GM23338 (cell line): ENCODE results near the gene NRXN2. TPM values are rescaled to one million over a fixed set of nuclear protein-coding genes. Genes with fewer than 3 reads are reported as not detected.

Experiments
- ATAC-seq: fragments of 200-7000 bp; cut with Tn5 transposase; 3 replicates; pipeline ENCODE4 v1.9.1; 2020
- DNase-seq: peaks from one replicate; pipeline ENCODE4 v3.0.0-alpha.2; 2015; ENCODE audit warnings: low spot score
- H2AFZ ChIP-seq: fragments of 200-600 bp; sonication (generic); 2 replicates; pipeline ENCODE4 v1.8.0; 2016; ENCODE audit warnings: antibody characterized with exemption, mild to moderate bottlenecking, moderate library complexity
- H3F3A ChIP-seq: fragments of 200-600 bp; sonication (generic); replicated peaks from 2 replicates; pipeline ENCODE4 v1.8.0; 2017; ENCODE audit warnings: antibody characterized with exemption, mixed run types, low read depth
- H3K27ac ChIP-seq: fragments of 200-600 bp; sonication (generic); 2 replicates; pipeline ENCODE4 v1.6.1; 2016; ENCODE audit warnings: low read depth
- H3K27me3 ChIP-seq: fragments of 200-600 bp; sonication (generic); 2 replicates; pipeline ENCODE4 v1.8.0; 2016; ENCODE audit warnings: mild to moderate bottlenecking, mixed run types, moderate library complexity; ENCODE audit not compliant: insufficient read depth
- H3K36me3 ChIP-seq: fragments of 200-600 bp; sonication (generic); 2 replicates; pipeline ENCODE4 v1.8.0; 2016; ENCODE audit warnings: mild to moderate bottlenecking; ENCODE audit not compliant: insufficient read depth
- H3K4me1 ChIP-seq: fragments of 200-600 bp; sonication (generic); 2 replicates; pipeline ENCODE4 v1.8.0; 2016; ENCODE audit warnings: mild to moderate bottlenecking, moderate library complexity; ENCODE audit not compliant: insufficient read depth
- H3K4me2 ChIP-seq: fragments of 200-600 bp; sonication (generic); 2 replicates; pipeline ENCODE4 v1.7.1; 2017; ENCODE audit warnings: mixed run types
- H3K4me3 ChIP-seq: fragments of 200-600 bp; sonication (generic); 2 replicates; pipeline ENCODE4 v1.6.1; 2016; ENCODE audit warnings: mixed run types
- H3K79me2 ChIP-seq: fragments of 200-600 bp; sonication (generic); replicated peaks from 2 replicates; pipeline ENCODE4 v1.8.0; 2017; ENCODE audit warnings: mild to moderate bottlenecking; ENCODE audit not compliant: insufficient read depth
- H3K9me2 ChIP-seq: fragments of 200-600 bp; sonication (generic); 2 replicates; pipeline ENCODE4 v1.8.0; 2017; ENCODE audit not compliant: insufficient read depth
- H4K20me1 ChIP-seq: fragments of 200-600 bp; sonication (generic); replicated peaks from 2 replicates; pipeline ENCODE4 v1.8.0; 2017; ENCODE audit warnings: mild to moderate bottlenecking; ENCODE audit not compliant: insufficient read depth
- H3K27ac Mint-ChIP-seq: 2 replicates; pipeline ENCODE4 v1.8.0; 2020; ENCODE audit warnings: inconsistent platforms, mild to moderate bottlenecking, moderate library complexity, mixed read lengths
- H3K27me3 Mint-ChIP-seq: 3 replicates; pipeline ENCODE4 v1.8.0; 2022; ENCODE audit warnings: low read depth, mild to moderate bottlenecking, moderate library complexity, mixed read lengths, inconsistent platforms; ENCODE audit not compliant: insufficient read depth, poor library complexity
- H3K36me3 Mint-ChIP-seq: 3 replicates; pipeline ENCODE4 v1.8.0; 2021; ENCODE audit warnings: low read depth, mild to moderate bottlenecking, inconsistent platforms, moderate library complexity, mixed read lengths
- H3K4me1 Mint-ChIP-seq: 3 replicates; pipeline ENCODE4 v1.8.0; 2020; ENCODE audit warnings: mild to moderate bottlenecking, inconsistent platforms, mixed read lengths
- H3K4me3 Mint-ChIP-seq: 3 replicates; pipeline ENCODE4 v1.8.0; 2021; ENCODE audit warnings: moderate library complexity, mild to moderate bottlenecking, inconsistent platforms, mixed read lengths
- H3K9me3 Mint-ChIP-seq: 3 replicates; pipeline ENCODE4 v1.8.0; 2020; ENCODE audit warnings: moderate library complexity, mild to moderate bottlenecking, inconsistent platforms, mixed read lengths
- JUNB ChIP-seq: IDR thresholded peaks from one replicate; pipeline ENCODE4 v1.6.1; 2016; ENCODE audit warnings: antibody characterized with exemption; ENCODE audit not compliant: unreplicated experiment
- POLR2AphosphoS5 ChIP-seq: IDR thresholded peaks from 2 replicates; pipeline ENCODE4 v1.6.1; 2016; ENCODE audit warnings: antibody characterized with exemption, low read depth
- ZNF114 ChIP-seq: fragments of 250-450 bp; sonication (Bioruptor Pico); IDR thresholded peaks from 2 replicates; pipeline ENCODE4 v1.5.0; 2020; ENCODE audit warnings: mild to moderate bottlenecking, moderate library complexity
- polyA plus RNA-seq: library from polyadenylated mRNA; unstranded; fragments of >200 nt; fragmentation: Nextera tagmentation; extraction: Ambion mirVana; gene quantifications from 2 replicates; pipeline ENCODE4 v1.2.1, GENCODE V29; 2016
- total RNA-seq: library from RNA; depleted of rRNA; stranded (reverse); fragments of >200 nt; shearing (Covaris generic); gene quantifications from 2 replicates; pipeline ENCODE4 v1.2.3, GENCODE V29; 2014
- TF ChIP-seq, protein P1 (sequence below): IDR thresholded peaks from 2 replicates; pipeline ENCODE4 v1.6.1; 2016; ENCODE audit warnings: antibody characterized with exemption
- TF ChIP-seq, protein P2 (sequence below): IDR thresholded peaks from one replicate; pipeline ENCODE4 v1.6.1; 2018; ENCODE audit warnings: antibody characterized with exemption; ENCODE audit not compliant: unreplicated experiment

Gene NRXN2
- total and polyA plus RNA-seq, 2 experiments from 2014 or later: 3.4 to 17.0 TPM

DNA sequence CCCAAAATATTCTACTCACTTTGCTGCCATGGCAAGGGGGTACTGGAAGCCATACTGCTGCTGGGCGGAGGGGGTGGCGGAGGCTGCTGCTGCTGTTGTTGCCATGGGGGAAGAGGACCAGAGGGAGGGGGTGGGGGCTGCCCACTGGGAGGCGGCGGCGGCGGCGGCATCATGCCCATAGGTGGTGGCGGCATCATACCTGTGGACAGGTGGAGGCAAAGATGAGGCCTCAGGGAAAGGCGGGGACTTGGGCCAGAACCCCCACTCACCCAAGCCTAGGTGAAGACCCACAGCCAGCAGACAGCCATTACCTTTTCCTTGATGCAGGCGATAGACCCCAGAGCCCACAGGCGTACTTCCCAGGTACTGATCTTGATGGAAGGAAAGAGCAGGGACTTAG, 43.9 kb upstream of the NRXN2 start:
- peaks cover 81% of the 10 kb centered on the region for H3F3A ChIP-seq
- peaks cover 40% of the 10 kb centered on the region for H3K79me2 ChIP-seq
- no peaks in the 10 kb centered on the region for H3K27me3 ChIP-seq
- no peaks in the 10 kb centered on the region for H3K9me2 ChIP-seq
- peaks cover 60% of the 10 kb centered on the region for H3K4me1 Mint-ChIP-seq
- H3K4me3 Mint-ChIP-seq: no peak overlapping the region
- peaks cover 39% of the 10 kb centered on the region for H3K4me1 ChIP-seq
- DNase-seq (no peak), ATAC-seq (no peak)
- H3K9me3 Mint-ChIP-seq: no peaks in the 10 kb centered on the region; the same call in 2 of the 3 replicates
- H3K36me3 ChIP-seq: peaks cover 58% of the 10 kb centered on the region
- TF ChIP-seq, protein P1, sequence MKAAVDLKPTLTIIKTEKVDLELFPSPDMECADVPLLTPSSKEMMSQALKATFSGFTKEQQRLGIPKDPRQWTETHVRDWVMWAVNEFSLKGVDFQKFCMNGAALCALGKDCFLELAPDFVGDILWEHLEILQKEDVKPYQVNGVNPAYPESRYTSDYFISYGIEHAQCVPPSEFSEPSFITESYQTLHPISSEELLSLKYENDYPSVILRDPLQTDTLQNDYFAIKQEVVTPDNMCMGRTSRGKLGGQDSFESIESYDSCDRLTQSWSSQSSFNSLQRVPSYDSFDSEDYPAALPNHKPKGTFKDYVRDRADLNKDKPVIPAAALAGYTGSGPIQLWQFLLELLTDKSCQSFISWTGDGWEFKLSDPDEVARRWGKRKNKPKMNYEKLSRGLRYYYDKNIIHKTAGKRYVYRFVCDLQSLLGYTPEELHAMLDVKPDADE: no peak
- TF ChIP-seq, protein P2, sequence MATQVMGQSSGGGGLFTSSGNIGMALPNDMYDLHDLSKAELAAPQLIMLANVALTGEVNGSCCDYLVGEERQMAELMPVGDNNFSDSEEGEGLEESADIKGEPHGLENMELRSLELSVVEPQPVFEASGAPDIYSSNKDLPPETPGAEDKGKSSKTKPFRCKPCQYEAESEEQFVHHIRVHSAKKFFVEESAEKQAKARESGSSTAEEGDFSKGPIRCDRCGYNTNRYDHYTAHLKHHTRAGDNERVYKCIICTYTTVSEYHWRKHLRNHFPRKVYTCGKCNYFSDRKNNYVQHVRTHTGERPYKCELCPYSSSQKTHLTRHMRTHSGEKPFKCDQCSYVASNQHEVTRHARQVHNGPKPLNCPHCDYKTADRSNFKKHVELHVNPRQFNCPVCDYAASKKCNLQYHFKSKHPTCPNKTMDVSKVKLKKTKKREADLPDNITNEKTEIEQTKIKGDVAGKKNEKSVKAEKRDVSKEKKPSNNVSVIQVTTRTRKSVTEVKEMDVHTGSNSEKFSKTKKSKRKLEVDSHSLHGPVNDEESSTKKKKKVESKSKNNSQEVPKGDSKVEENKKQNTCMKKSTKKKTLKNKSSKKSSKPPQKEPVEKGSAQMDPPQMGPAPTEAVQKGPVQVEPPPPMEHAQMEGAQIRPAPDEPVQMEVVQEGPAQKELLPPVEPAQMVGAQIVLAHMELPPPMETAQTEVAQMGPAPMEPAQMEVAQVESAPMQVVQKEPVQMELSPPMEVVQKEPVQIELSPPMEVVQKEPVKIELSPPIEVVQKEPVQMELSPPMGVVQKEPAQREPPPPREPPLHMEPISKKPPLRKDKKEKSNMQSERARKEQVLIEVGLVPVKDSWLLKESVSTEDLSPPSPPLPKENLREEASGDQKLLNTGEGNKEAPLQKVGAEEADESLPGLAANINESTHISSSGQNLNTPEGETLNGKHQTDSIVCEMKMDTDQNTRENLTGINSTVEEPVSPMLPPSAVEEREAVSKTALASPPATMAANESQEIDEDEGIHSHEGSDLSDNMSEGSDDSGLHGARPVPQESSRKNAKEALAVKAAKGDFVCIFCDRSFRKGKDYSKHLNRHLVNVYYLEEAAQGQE: no peak
- TF ChIP-seq ZNF114 (CRISPR knock-in tag): no peak
- H3K27ac Mint-ChIP-seq: no peak overlapping the region
- H3K4me3 ChIP-seq: no peak overlapping the region
- peaks cover 89% of the 10 kb centered on the region for H3K36me3 Mint-ChIP-seq
- H3K27me3 Mint-ChIP-seq: peaks cover 35% of the 10 kb centered on the region
- 0 out of 2 replicates have a peak overlapping the region, but pooled peaks have one; percentile 26 for H3K4me2 ChIP-seq
- H3K27ac ChIP-seq: peak overlapping the region; percentile 72
- H4K20me1 ChIP-seq: peaks cover 59% of the 10 kb centered on the region
- H2AFZ ChIP-seq: no peak overlapping the region

DNA sequence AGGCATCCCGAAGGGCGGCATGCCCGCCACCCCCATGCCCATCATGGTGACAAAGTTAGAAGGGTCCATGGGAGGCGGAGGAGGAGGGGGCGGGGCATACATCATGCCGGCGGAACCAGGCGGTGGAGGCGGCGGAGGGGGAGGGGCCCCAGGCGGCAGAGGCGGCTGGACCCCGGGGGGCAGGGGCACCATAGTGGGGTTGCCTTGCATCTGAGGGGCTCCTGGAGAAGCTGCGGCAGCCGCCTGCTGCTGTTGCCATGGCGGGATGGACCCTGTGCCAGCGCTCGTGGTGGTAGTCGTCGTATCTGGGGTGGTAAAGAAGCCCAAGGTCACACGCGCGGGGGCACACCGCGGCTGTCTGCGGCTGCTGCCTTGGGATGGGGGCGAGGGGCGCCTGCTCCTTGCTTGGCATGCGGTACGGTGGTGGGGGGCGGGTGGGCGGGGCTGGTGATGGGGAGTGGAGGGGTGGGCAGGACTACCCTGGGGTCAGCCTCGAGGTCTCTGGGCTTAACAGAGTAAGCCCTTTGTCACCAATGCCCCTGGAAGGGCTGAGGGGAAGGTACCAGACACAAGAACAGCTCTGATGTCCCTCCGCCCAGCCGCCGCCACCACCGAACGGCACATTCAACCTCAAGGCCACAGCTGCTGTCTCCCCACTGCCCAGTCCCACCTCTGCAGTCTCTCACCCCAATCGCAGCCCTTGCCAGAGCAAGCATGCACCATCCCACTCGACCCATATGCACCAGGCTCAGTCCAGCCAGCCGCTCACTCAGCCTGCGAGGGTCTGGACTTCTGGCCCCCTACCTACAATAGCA, 43.1 kb upstream of the NRXN2 start:
- H3K9me3 Mint-ChIP-seq: no peaks in the 10 kb centered on the region; the same call in 2 of the 3 replicates
- H3K4me1 ChIP-seq: peaks cover 47% of the 10 kb centered on the region
- peaks cover 66% of the 10 kb centered on the region for H3K4me1 Mint-ChIP-seq
- peak overlapping the region; percentile 16; the same call in 1 of the 2 replicates for H3K27ac Mint-ChIP-seq
- no peak overlapping the region for H3K4me3 Mint-ChIP-seq
- peaks cover 51% of the 10 kb centered on the region for H4K20me1 ChIP-seq
- no peak overlapping the region for H3K27ac ChIP-seq
- H3K4me2 ChIP-seq: no peak overlapping the region
- H3K36me3 ChIP-seq: peaks cover 50% of the 10 kb centered on the region
- H3K4me3 ChIP-seq: no peak overlapping the region
- peak; percentile 1; the same call in 2 of the 3 replicates for ATAC-seq
- H3K79me2 ChIP-seq: peaks cover 32% of the 10 kb centered on the region
- peak; percentile 11; the same call in 1 of the 2 replicates for TF ChIP-seq POLR2AphosphoS5
- TF ChIP-seq JUNB: no peak
- H2AFZ ChIP-seq: no peak overlapping the region
- peak; percentile 51 for DNase-seq
- H3K27me3 Mint-ChIP-seq: peaks cover 35% of the 10 kb centered on the region
- H3F3A ChIP-seq: peaks cover 81% of the 10 kb centered on the region
- peaks cover 82% of the 10 kb centered on the region for H3K36me3 Mint-ChIP-seq
- H3K9me2 ChIP-seq: no peaks in the 10 kb centered on the region
- no peaks in the 10 kb centered on the region for H3K27me3 ChIP-seq
